Ovary (tissue), 3 donors: Measurements from ENCODE around the gene ANKMY1.

Source experiments
- POLR2A ChIP-seq: fragments of 450-650 bp; IDR thresholded peaks from one replicate; pipeline ENCODE4 v1.6.1; 2017; ENCODE audit warnings: antibody characterized with exemption, mild to moderate bottlenecking, moderate library complexity
- TF ChIP-seq, protein P1 (sequence below), 3 donors: fragments of 450-650 bp in 2 of 3; fragments of 200-600 bp in 1 of 3; IDR thresholded peaks; one replicate each; pipeline versions ENCODE4 v1.5.1 to v1.8.0; 2016 to 2022; ENCODE audit warnings: antibody characterized with exemption in 3 of 3, mild to moderate bottlenecking in 1 of 3
- donor health status: DM: no; HTN: no; CAD: no.

DNA sequence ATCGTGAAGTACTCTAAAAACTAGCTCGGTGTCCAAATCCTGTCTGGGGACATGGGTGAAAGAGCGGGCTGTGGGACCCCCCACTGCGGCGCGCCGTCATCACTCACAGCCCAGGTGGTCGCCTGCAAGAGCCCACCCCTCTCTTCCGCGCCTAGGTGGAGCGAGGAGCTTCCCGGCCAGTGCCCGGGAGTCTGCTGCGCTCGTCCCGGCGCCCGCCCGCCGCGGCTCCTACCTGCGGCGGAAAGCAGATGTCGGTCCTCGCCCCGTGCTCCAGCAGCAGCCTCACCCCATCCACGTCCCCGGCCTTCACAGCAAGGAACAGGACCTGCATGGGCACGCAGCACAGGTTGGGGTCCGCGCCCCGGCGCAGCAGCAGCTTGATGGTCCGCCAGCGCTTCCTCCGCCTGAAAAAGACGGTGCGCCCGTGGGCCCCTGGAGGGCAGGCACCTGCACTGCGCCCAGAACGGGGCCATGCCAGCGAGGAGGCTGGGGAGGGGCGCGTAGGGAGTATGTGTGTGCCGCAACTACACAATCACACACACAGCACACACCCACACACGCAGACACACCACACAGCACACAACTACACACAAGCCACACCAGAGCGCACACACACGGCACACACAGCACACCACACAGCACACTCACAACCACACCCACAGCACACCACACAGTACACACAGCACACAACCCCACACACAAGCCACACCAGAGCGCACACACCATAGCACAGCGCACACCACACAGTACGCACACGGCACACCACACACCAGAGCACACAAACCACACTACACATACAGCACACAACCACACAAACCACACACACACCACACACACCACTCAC, 37.4 kb downstream of the ANKMY1 start:
- TF ChIP-seq, protein P1, sequence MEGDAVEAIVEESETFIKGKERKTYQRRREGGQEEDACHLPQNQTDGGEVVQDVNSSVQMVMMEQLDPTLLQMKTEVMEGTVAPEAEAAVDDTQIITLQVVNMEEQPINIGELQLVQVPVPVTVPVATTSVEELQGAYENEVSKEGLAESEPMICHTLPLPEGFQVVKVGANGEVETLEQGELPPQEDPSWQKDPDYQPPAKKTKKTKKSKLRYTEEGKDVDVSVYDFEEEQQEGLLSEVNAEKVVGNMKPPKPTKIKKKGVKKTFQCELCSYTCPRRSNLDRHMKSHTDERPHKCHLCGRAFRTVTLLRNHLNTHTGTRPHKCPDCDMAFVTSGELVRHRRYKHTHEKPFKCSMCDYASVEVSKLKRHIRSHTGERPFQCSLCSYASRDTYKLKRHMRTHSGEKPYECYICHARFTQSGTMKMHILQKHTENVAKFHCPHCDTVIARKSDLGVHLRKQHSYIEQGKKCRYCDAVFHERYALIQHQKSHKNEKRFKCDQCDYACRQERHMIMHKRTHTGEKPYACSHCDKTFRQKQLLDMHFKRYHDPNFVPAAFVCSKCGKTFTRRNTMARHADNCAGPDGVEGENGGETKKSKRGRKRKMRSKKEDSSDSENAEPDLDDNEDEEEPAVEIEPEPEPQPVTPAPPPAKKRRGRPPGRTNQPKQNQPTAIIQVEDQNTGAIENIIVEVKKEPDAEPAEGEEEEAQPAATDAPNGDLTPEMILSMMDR (IDR thresholded peaks at IDR 0.05), result no peak
- no peak for TF ChIP-seq POLR2A
